OCI-LY3 (cell line): ENCODE measurements around the gene PIP5K1B.

Source experiments
- H2AFZ ChIP-seq: fragments of 200-600, 300-600 bp; shearing (Covaris generic); 2 replicates; pipeline ENCODE4 v1.6.0; 2014; ENCODE audit warnings: antibody characterized with exemption, low read depth, low read length
- H3K27ac ChIP-seq: fragments of 200-600, 300-600 bp; sonication (generic); 2 replicates; pipeline ENCODE4 v1.5.1; 2014; ENCODE audit warnings: mild to moderate bottlenecking, low read length, moderate library complexity, mixed read lengths
- H3K27me3 ChIP-seq: fragments of 200-600, 300-600 bp; sonication (generic); 2 replicates; pipeline ENCODE4 v1.6.1; 2014; ENCODE audit warnings: low read depth, low read length, mixed read lengths
- H3K36me3 ChIP-seq: fragments of 200-600, 300-600 bp; sonication (generic); replicated peaks from 2 replicates; pipeline ENCODE3; 2014; ENCODE audit warnings: low read depth, low read length, mixed read lengths
- H3K4me1 ChIP-seq: fragments of 300-600, 200-600 bp; sonication (generic); 2 replicates; pipeline ENCODE4 v1.6.1; 2014; ENCODE audit warnings: low read length, mixed read lengths
- H3K4me2 ChIP-seq: fragments of 200-600, 300-600 bp; sonication (generic); 2 replicates; pipeline ENCODE4 v1.6.1; 2014; ENCODE audit warnings: low read length, mixed read lengths
- H3K4me3 ChIP-seq: fragments of 300-600, 200-600 bp; sonication (generic); 2 replicates; pipeline ENCODE4 v1.5.1; 2014; ENCODE audit warnings: antibody characterized with exemption, mild to moderate bottlenecking, low read length, moderate library complexity
- H3K79me2 ChIP-seq: fragments of 300-600, 200-600 bp; shearing (Covaris generic); 2 replicates; pipeline ENCODE4 v1.6.1; 2014; ENCODE audit warnings: mild to moderate bottlenecking, low read length, mixed read lengths
- H3K9ac ChIP-seq: fragments of 300-600, 200-600 bp; shearing (Covaris generic); 2 replicates; pipeline ENCODE4 v1.6.0; 2014; ENCODE audit warnings: mild to moderate bottlenecking, low read length, moderate library complexity
- H3K9me3 ChIP-seq: fragments of 200-600, 300-600 bp; shearing (Covaris generic); 2 replicates; pipeline ENCODE4 v1.6.1; 2014; ENCODE audit warnings: low read length, mixed read lengths; ENCODE audit not compliant: insufficient read depth
- H4K20me1 ChIP-seq: fragments of 200-600, 300-600 bp; sonication (generic); 2 replicates; pipeline ENCODE4 v1.6.1; 2016; ENCODE audit warnings: low read length, mixed read lengths; ENCODE audit not compliant: insufficient read depth
- CTCF ChIP-seq: fragments of 200-600, 300-600 bp; sonication (generic); IDR thresholded peaks from 2 replicates; pipeline ENCODE4 v1.5.1; 2014; ENCODE audit warnings: antibody characterized with exemption, low read length, low read depth
- EZH2phosphoT487 ChIP-seq: fragments of 200-600 bp; shearing (Covaris generic); IDR thresholded peaks from 2 replicates; pipeline ENCODE4 v1.6.1; 2018; ENCODE audit warnings: antibody characterized with exemption, mixed run types, low read depth

Gene PIP5K1B

DNA sequence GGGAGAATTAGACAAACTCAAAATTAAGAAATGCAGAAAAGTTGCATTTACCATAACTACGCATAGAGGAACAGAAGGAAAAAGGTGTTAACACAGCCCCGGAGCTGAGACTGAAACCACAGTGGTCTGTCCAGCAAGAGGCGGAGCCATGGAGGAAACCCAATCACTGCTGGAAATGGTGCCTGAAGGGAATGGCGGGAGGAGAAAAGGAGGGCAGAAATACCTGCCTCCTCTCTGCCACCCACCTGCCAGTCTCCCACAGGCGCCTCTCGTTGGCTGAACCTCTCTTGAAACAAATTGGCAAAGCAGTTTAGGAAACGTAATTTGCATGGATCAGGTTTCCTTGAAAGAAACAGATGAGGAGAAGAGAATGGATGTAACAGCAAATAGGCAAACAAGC lies 318.6 kb downstream of the PIP5K1B start:
- Histone ChIP-seq H3K4me2 (no peak overlapping the region), H3K9ac (no peak overlapping the region)

GRCh38 chr9:69027355-69028097 lies 322.5 kb downstream of the PIP5K1B start:
- Histone ChIP-seq H3K27me3 (peaks cover 13% of the 10 kb centered on the region; the same call in 1 of the 2 replicates), H3K4me3 (no peak overlapping the region), H3K79me2 (no peaks in the 10 kb centered on the region), H3K4me1 (peaks cover 6% of the 10 kb centered on the region; the same call in 1 of the 2 replicates), H3K9me3 (peaks cover 4% of the 10 kb centered on the region; the same call in 1 of the 2 replicates), H3K4me2 (peak overlapping the region; percentile 10; the same call in 1 of the 2 replicates), H3K9ac (no peak overlapping the region), H3K27ac (no peak overlapping the region), H3K36me3 (peaks cover 4% of the 10 kb centered on the region), H2AFZ (no peak overlapping the region), H4K20me1 (no peaks in the 10 kb centered on the region)
- no peak for TF ChIP-seq EZH2phosphoT487
- TF ChIP-seq CTCF = peak; percentile 84

More for the DNA sequence above, 318.6 kb downstream of the PIP5K1B start:
- no peaks in the 10 kb centered on the region for H3K79me2 ChIP-seq
- TF ChIP-seq EZH2phosphoT487 (no peak), CTCF (no peak)
- no peak overlapping the region for H2AFZ ChIP-seq
- H3K27me3 ChIP-seq = peaks cover 16% of the 10 kb centered on the region; the same call in 1 of the 2 replicates
- H3K36me3 ChIP-seq = no peaks in the 10 kb centered on the region
- H4K20me1 ChIP-seq = no peaks in the 10 kb centered on the region
- no peaks in the 10 kb centered on the region for H3K9me3 ChIP-seq
- peaks cover 3% of the 10 kb centered on the region; the same call in 1 of the 2 replicates for H3K4me1 ChIP-seq
- no peak overlapping the region for H3K27ac ChIP-seq
- H3K4me3 ChIP-seq = no peak overlapping the region

DNA sequence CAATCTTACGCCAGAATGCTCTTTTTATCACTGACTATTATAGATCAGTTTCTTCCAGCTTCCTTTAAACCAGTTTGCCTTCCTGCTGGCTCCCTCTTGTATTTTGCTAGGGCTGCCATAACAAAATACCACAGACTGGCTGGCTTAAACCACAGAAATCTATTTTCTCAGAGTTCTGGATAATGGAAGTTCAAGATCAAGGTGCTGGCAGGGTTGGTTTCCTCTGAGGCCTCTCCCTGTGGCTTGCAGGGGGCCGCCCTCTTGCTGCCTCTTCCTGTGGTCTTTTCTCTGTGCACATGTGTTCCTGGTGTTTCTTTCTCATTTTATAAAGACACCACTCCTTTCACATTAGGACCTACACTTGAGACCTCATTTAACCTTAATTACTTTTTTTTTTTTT lies 323.7 kb downstream of the PIP5K1B start:
- Histone ChIP-seq H3K4me3 (no peak overlapping the region), H3K4me2 (no peak overlapping the region), H4K20me1 (no peaks in the 10 kb centered on the region), H3K36me3 (peaks cover 4% of the 10 kb centered on the region), H3K9me3 (peaks cover 4% of the 10 kb centered on the region; the same call in 1 of the 2 replicates), H3K4me1 (peaks cover 6% of the 10 kb centered on the region; the same call in 1 of the 2 replicates), H3K27me3 (0 out of 2 replicates have a peak, but pooled peaks cover 4% of the 10 kb centered on the region), H3K79me2 (no peaks in the 10 kb centered on the region), H3K9ac (no peak overlapping the region), H2AFZ (no peak overlapping the region), H3K27ac (no peak overlapping the region)
- TF ChIP-seq CTCF = no peak
- no peak for TF ChIP-seq EZH2phosphoT487

- Histone ChIP-seq H4K20me1 (no peaks in the 10 kb centered on the region), H3K79me2 (no peaks in the 10 kb centered on the region), H3K4me2 (no peak overlapping the region), H3K36me3 (peaks cover 4% of the 10 kb centered on the region), H3K27me3 (no peaks in the 10 kb centered on the region), H3K4me3 (no peak overlapping the region), H2AFZ (no peak overlapping the region), H3K4me1 (peaks cover 6% of the 10 kb centered on the region; the same call in 1 of the 2 replicates), H3K9ac (no peak overlapping the region), H3K27ac (no peak overlapping the region), H3K9me3 (peaks cover 4% of the 10 kb centered on the region; the same call in 1 of the 2 replicates)
- no peak for TF ChIP-seq CTCF
- TF ChIP-seq EZH2phosphoT487 = no peak
These were observed 324.5 kb downstream of the PIP5K1B start for GRCh38 chr9:69029535-69029934.
